GM18873 (cell line): ENCODE results near the gene NFKBIL1.
"Not testable (repeated sequence)": the region's sequence is repeated elsewhere in the genome, so short reads cannot be mapped to it uniquely, and the experiment has no call there.

Source experiments
- ATAC-seq: cut with Tn5 transposase; IDR thresholded peaks from one replicate; pipeline ENCODE4 v1.9.1; 2021; ENCODE audit warnings: mild to moderate bottlenecking, moderate library complexity, moderate number of reproducible peaks; ENCODE audit not compliant: unreplicated experiment, low FRiP score

The NFKBIL1 gene, protein sequence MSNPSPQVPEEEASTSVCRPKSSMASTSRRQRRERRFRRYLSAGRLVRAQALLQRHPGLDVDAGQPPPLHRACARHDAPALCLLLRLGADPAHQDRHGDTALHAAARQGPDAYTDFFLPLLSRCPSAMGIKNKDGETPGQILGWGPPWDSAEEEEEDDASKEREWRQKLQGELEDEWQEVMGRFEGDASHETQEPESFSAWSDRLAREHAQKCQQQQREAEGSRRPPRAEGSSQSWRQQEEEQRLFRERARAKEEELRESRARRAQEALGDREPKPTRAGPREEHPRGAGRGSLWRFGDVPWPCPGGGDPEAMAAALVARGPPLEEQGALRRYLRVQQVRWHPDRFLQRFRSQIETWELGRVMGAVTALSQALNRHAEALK

DNA sequence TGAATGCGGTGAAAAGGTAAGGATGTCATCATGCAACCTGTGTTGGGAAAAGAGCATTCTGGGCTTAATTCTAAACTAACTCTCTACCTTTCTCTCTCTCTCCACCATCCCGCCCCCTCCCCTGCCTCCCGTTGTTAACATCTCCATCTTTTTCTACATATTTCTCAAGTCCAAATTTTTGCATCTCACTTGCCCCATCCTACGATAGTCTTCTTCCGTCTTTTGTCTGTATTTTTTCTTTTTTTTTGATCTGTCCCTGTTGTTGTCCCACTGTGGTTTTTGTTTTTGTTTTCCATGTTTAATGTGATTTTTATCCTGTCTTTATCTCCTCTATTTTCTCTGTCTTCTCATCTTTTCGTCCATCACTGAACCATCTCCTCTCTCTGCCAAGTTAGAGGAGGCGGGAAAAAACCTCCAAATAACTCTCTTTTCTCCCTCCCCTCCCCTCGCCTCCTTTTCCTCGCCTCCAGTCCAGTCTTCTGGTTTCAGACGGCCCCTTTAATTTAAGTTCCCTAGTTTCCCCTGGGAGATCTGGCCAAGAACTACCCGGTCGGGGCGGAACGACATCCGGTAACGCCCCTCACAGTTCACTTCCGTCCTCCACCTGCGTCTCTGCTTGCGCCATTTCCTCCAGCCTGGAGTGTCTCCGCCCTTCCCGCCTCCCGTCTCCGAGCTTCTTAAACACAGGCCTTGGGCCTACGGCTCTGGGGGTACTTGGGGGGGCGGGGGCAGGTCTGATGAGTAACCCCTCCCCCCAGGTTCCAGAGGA lies at the start of gene NFKBIL1:
NFKBIL1 (plus strand) TSS at position 651 of the 769 bp plus-strand sequence; CDS start at position 738, 87 bp downstream.
- ATAC-seq: no peak

DNA sequence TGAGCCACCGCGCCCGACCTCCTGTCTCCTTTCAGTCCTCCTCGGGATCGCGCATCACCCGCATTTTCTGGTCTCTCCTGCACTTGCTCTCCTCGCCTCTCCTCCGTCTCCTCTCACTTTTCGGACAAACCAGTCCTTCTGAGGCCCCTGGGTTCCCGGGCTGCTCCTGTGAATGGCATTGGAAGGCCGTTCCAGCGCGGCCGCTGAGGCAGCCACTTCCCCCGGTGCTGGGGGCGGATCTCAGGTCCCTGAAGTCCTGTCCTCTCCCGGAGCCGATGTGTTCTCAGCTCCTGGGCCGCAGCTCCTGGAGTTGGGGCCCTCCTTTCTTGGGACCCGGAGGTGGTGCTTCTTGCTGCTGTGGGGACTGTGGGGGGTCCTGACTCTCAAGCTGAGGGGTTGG lies 48.7 kb upstream of the NFKBIL1 start:
- ATAC-seq: no peak

DNA sequence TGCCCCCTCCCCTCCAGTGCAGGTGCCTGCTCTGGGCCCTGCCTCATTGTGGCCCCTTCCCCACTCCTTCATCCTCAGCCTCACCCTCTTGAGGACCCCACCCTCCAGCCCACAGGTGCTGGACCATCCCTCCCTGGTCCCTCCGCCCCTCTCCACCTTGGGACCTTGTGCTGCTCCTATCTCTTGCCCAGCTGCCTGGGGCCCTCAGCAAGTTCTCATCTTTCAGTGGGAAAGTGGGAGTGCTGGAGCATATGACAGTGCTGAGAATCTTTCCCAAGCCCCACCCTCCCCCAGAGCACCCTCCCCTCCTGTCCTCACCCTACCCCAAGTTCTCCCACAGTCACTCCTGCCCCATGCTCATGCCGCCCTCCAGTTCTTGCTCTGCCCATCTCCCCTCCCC lies 47.8 kb upstream of the NFKBIL1 start:
- ATAC-seq: not testable (repeated sequence)

GRCh38 chr6:31502586-31502985 lies 44.8 kb upstream of the NFKBIL1 start:
- no peak for ATAC-seq

- ATAC-seq: not testable (repeated sequence)
Observed at GRCh38 chr6:31509036-31509435, 38.4 kb upstream of the NFKBIL1 start.

DNA sequence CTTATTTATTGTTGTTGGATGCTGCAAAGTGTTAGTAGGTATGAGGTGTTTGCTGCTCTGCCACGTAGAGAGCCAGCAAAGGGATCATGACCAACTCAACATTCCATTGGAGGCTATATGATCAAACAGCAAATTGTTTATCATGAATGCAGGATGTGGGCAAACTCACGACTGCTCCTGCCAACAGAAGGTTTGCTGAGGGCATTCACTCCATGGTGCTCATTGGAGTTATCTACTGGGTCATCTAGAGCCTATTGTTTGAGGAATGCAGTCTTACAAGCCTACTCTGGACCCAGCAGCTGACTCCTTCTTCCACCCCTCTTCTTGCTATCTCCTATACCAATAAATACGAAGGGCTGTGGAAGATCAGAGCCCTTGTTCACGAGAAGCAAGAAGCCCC lies 37.4 kb upstream of the NFKBIL1 start:
- ATAC-seq: no peak

GRCh38 chr6:31513456-31514165 lies 33.8 kb upstream of the NFKBIL1 start:
- ATAC-seq: no peak

DNA sequence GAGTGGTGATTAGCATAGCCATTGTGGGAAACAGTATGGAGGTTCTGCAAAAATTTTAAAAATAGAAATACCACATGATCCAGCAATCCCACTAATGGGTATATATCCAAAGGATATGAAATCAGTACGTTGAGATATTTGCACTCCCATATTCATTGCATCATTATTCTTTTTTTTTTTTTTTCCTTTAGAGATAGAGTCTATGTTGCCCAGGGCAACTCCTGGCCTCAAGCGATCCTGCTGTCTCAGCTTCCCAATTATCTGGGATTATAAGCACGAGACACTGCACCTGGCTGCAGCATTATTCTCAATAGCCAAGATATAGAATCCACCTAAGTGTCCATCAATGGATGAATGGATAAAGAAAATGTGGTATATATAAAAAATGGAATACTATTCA lies 25.6 kb upstream of the NFKBIL1 start:
- no peak for ATAC-seq

- no peak for ATAC-seq
Observed at GRCh38 chr6:31525553-31525931, 21.9 kb upstream of the NFKBIL1 start.

DNA sequence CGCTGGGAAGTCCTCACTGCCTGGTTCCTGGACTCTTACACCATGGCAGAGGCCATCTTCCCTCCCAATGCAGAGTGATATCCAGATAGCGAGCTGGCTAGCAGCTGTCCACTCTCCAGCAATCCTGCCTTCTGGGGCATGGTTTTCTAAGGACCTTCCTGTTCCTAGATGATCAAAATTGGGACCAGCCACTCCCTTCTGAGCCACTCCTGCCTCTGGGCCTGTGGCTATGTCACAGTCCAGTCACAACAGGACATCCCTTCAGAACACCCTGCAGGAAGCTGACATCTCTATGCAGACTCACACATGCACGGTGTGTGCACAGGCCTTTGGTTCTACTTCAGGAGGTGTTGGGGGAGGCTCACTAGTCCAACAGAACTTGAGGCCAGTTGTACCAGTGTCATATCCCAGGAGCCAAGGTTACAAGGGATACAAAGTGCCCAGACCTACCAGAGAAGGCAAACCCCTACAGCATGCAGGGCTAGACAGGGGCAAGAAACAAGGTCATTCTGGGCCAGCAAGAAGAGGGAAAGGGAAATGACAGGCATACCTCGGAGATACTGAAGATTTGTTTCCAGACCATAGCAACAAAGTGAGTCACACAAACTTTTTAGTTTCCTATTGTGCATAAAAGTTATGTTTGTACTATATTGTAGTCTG lies 21.3 kb upstream of the NFKBIL1 start:
- no peak for ATAC-seq

- ATAC-seq: no peak
Observed at GRCh38 chr6:31528307-31528777, 19.1 kb upstream of the NFKBIL1 start.

DNA sequence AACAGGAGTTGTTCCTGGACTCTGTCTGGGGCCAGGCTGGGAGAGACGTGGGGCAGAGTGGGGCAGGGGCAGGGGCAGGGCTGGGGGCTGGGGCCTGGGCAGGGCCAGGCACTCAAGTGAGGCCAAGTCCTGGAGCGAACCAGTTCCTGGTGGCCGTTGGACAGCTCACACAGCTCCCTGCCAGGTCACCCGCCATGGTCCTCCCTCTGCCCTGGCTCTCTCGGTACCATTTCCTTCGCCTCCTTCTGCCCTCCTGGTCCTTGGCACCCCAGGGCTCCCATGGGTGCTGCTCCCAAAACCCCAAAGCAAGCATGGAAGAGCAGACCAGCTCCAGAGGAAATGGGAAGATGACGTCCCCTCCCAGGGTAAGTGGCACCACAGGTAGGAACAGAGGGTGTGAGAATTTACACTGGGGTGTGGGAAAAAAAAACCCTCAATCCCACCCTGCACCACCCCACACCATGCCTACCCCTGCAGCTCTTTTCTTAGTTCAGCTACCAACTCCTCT lies 18.5 kb upstream of the NFKBIL1 start, which contains the start of gene MCCD1:
MCCD1 (plus strand) TSS at position 142 of the 508 bp plus-strand sequence; CDS start at position 195, 53 bp downstream.
- no peak for ATAC-seq

DNA sequence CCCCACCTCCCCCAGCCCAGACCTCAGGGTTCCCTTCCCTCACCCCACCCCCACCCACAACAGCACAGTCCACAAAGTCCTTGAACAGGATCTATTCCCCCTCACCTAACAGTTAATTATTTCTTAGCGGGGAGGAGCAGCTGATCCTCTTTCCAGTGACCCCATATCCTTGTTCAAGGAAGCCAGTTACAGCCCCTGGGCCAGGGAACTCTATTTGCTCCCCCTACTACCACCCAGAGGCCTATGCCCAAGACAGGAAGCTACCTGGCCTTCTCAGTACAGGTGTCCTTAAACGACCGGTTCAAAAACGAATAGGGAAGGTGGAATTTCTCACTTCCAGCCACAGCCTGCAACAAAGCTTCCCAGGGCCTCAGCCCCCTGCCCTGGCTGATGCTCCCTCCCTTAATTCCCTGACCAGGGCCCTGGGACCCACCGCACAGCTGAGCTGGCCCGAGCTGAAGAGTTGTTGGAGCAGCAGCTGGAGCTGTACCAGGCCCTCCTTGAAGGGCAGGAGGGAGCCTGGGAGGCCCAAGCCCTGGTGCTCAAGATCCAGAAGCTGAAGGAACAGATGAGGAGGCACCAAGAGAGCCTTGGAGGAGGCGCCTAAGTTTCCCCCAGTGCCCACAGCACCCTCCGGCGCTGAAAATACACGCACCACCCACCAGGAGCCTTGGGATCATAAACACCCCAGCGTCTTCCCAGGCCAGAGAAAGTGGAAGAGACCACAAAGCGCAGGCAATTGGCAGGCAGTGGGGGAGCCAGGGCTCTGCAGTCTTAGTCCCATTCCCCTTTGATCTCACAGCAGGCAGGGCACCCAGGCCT lies 17.9 kb upstream of the NFKBIL1 start:
- ATAC-seq: no peak

DNA sequence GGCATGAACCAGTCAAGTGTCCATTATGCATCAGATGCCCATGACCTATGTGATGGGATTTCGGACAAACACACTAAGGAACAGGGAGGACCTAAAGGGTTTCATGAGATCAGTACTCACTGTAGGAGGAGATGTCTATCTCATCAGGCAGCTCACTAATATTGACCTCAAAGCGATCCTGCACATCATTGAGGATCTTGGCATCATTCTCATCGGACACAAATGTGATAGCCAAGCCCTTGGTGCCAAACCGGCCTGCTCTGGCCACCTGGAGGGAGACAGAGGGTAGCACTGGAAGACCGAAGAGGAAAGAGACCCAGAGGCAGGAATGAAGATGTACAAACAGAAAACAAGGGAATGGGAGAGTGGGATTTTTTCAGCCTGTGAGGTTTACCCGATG lies 16.7 kb upstream of the NFKBIL1 start:
- no peak for ATAC-seq

- no peak for ATAC-seq
Observed at GRCh38 chr6:31531162-31531561, 16.2 kb upstream of the NFKBIL1 start.

DNA sequence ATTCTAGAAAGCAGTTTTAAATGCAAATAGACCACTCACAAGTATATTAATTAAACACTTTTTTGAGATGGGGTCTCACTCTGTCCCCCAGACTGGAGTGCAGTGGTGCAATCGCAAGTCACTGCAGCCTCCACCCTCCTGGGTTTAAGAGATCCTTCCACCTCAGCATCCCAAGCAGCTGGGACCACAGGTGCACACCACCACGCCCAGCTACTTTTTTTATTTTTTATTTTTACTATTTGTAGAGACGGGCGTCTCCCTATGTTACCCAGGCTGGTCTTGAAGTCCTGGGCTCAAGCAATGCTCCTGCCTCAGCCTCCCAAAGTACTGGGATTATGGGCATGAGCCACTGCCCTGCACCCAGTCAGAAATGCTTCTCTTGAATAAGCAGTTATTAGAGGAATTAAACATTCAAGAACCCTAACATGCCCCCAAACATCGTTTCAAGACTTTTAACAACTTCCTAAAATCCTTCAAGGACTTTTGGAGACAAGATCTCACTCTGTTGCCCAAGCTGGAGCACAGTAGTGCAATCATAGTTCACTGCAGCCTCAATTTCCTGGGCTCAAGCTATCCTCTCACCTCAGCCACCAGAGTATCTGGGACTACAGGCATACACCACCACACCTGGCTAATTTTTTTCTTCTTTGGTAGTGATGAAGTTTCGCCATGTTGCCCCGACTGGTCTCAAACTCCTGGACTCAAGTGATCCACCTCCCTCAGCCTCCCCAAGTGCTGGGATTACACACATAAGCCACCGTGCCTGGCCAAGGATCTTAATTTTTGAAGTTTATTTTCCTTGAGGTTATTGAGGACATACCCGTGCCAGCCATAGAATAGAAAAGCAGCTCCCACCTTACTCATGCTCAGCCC lies 15.4 kb upstream of the NFKBIL1 start:
- ATAC-seq: no peak

DNA sequence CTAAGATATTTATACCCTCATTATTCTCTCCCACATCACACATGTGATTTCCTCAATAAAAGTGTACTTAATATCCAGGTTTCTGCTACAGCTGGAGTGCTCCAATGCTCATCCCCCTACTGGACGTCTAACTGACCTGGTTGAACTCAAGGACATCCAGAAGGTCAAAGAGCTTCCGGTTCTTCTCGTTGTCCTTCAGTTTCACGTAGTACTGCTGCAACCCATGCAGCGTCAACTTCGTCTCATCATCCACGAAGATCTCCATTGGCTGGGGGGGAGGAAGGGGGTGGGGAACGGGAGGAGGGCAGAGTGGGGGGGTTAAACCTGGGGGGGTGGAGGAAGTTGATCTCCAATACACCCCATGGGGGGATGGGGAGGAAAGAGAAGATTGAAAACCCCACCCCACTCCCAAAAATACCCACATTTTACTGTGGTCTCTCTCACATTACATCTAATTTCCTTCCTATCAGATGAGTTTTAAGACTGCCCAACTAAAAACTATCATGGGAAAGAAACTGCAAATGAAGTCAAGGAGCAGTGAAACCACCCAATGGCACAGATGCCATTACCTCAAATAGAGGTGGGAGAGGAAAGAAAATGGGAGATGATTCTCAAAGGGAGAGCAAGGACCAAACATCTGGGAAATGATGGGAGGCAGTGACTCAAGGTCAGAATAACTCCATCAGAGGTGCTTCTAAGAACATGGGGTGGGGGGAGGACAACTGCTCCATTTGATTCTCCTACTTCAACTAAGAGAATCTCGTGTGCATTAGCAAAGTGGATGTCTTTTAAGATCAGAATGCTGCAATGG lies 14.6 kb upstream of the NFKBIL1 start:
- no peak for ATAC-seq

DNA sequence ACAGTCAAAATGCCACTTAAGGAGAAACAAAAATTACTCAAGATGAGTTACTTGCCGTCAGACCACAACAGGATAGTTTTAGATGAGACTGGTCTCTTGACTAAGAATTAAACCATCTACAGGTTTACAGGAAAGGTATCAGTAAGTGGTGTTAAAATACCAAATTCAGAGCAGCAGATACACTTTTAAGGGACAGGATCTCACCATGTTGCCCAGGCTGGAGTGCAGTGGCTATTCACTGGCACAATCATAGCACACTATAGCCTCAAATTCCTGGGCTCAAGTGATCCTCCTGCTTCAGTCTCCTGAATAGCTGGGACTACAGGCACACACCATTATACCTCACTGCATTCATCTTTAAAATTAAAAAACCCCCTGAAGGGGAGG lies 14.0 kb upstream of the NFKBIL1 start:
- ATAC-seq: no peak
